SH-SY5Y (cell line): ENCODE measurements around the gene SPINK8.

Experiments used
- GATA2 ChIP-seq: IDR thresholded peaks from 2 replicates; pipeline ENCODE4 v1.6.1; 2011; ENCODE audit warnings: mild to moderate bottlenecking, low read depth, low read length
- GATA3 ChIP-seq: IDR thresholded peaks from 2 replicates; pipeline ENCODE4 v1.6.1; 2011; ENCODE audit warnings: low read depth, mild to moderate bottlenecking, low read length, moderate library complexity

- TF ChIP-seq GATA2 (no peak), GATA3 (no peak)
Observed at GRCh38 chr3:48276911-48277641, 56.4 kb downstream of the SPINK8 start.
